GM03348 (cell line): Measurements from ENCODE around the gene SLC15A4.

ENCODE experiments used
- DNase-seq: peaks from one replicate; pipeline ENCODE4 v3.0.0; 2012; ENCODE audit warnings: low spot score

The SLC15A4 gene

DNA sequence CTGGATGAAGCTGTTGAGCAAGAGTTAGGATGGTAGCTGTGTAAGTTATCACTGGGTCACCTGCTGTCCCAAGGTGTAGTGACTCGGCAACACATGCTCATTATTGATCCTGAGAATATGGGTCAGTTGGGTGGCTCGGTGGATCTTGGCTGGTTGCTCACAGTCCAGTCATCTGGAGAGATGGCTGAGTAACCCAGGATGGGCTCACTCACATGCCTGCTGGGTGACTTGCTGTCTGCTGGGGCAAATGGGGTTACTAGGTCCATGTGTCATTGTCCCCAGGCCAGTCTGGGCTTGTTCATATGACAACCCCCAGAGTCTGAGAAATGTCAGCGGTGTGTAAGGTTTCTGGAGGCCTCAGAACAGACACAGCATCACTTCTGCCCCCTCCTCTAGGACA lies 69.5 kb downstream of the SLC15A4 start:
- DNase-seq, result no peak

GRCh38 chr12:128753438-128753837 lies 70.3 kb downstream of the SLC15A4 start:
- no peak for DNase-seq

- DNase-seq, result no peak
Observed at GRCh38 chr12:128752386-128752785, 71.4 kb downstream of the SLC15A4 start.

- DNase-seq, result no peak
Observed at GRCh38 chr12:128747441-128747840, 76.3 kb downstream of the SLC15A4 start.

- no peak for DNase-seq
Observed at GRCh38 chr12:128745772-128746689, 77.7 kb downstream of the SLC15A4 start.

DNA sequence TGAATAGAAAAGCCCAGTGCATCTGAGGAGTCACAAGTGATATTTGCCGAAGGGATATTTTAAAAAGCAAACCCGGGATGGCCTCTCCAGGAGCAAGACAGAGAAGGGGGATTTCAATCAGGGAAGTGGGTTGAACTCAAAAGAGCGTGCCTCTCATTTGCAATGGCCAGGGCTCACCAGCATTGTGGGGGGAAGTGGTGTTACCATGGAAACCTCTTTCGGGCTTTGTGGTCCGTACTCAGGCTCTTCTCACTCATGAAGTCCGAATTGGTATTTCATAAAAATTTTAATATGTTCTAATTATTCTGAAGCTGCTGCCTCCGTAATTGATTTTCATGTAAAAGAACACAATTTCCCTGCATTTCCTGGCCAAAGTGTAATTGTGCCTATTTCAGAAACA lies 79.8 kb downstream of the SLC15A4 start:
- no peak for DNase-seq
